Forelimb muscle (tissue), 1 donor: Measurements from ENCODE around the gene HDAC8. TPM values are rescaled to one million over a fixed set of nuclear protein-coding genes. Genes with fewer than 3 reads are reported as not detected.
"Not testable (repeated sequence)": the region's sequence is repeated elsewhere in the genome, so short reads cannot be mapped to it uniquely, and the experiment has no call there.

Experiments used
- DNase-seq: peaks from one replicate; pipeline ENCODE4 v3.0.0-alpha.2; 2013; ENCODE audit warnings: low read depth
- polyA plus RNA-seq: library from polyadenylated mRNA; unstranded; fragments of 120-200 nt; gene quantifications from one replicate; pipeline ENCODE4 v1.2.1, GENCODE V29; 2013; ENCODE audit not compliant: insufficient read length

Gene HDAC8
- 19.2 TPM for polyA plus RNA-seq

GRCh38 chrX:72572248-72573157 lies at the start of gene HDAC8:
TSS of gene HDAC8 (minus strand) at chrX:72572843. CDS start at chrX:72572761, 82 bp downstream.
- DNase-seq, result peak; percentile 78

GRCh38 chrX:72621625-72622485 lies 49.2 kb upstream of the HDAC8 start:
- no peak for DNase-seq

GRCh38 chrX:72621163-72621562 lies 48.5 kb upstream of the HDAC8 start:
- no peak for DNase-seq

- no peak for DNase-seq
Observed at GRCh38 chrX:72620550-72621145, 48.0 kb upstream of the HDAC8 start.

- DNase-seq, result no peak
Observed at GRCh38 chrX:72609313-72609712, 36.7 kb upstream of the HDAC8 start.

- DNase-seq, result no peak
Observed at GRCh38 chrX:72604705-72605104, 32.1 kb upstream of the HDAC8 start.

GRCh38 chrX:72604112-72604511 lies 31.5 kb upstream of the HDAC8 start:
- DNase-seq, result no peak

GRCh38 chrX:72591038-72591437 lies 18.4 kb upstream of the HDAC8 start:
- DNase-seq, result not testable (repeated sequence)

- DNase-seq, result no peak
Observed at GRCh38 chrX:72584163-72584562, 11.5 kb upstream of the HDAC8 start.

- no peak for DNase-seq
Observed at GRCh38 chrX:72576141-72576894, 3.7 kb upstream of the HDAC8 start.

- no peak for DNase-seq
Observed at GRCh38 chrX:72573158-72573511, 492 bp upstream of the HDAC8 start.

GRCh38 chrX:72569786-72570185 lies 2.9 kb downstream of the HDAC8 start:
- no peak for DNase-seq

GRCh38 chrX:72568406-72569092 lies 4.1 kb downstream of the HDAC8 start:
- DNase-seq, result no peak

- DNase-seq, result no peak
Observed at GRCh38 chrX:72566448-72566847, 6.2 kb downstream of the HDAC8 start.

- DNase-seq, result not testable (repeated sequence)
Observed at GRCh38 chrX:72559655-72560054, 13.0 kb downstream of the HDAC8 start.

GRCh38 chrX:72554448-72555140 lies 18.0 kb downstream of the HDAC8 start:
- DNase-seq, result no peak

- DNase-seq, result not testable (repeated sequence)
Observed at GRCh38 chrX:72552443-72552842, 20.2 kb downstream of the HDAC8 start.

GRCh38 chrX:72545990-72546389 lies 26.7 kb downstream of the HDAC8 start:
- no peak for DNase-seq

- peak; percentile 34 for DNase-seq
Observed at GRCh38 chrX:72540318-72540717, 32.3 kb downstream of the HDAC8 start.

GRCh38 chrX:72539822-72540221 lies 32.8 kb downstream of the HDAC8 start:
- DNase-seq, result no peak
